GM12875 (cell line): ENCODE results near the gene CECR2.
"Not testable (repeated sequence)": the region's sequence is repeated elsewhere in the genome, so short reads cannot be mapped to it uniquely, and the experiment has no call there.

Experiments
- H3K4me3 ChIP-seq: one replicate; pipeline ENCODE4 v1.5.1; 2011; ENCODE audit warnings: low read depth, low read length, control low read depth
- TF ChIP-seq, protein P1 (sequence below): IDR thresholded peaks from 2 replicates; pipeline ENCODE4 v1.5.1; 2011; ENCODE audit warnings: low read depth, mild to moderate bottlenecking, control low read depth, inconsistent platforms, low read length, moderate library complexity, borderline replicate concordance; ENCODE audit not compliant: insufficient read depth

Gene CECR2

DNA sequence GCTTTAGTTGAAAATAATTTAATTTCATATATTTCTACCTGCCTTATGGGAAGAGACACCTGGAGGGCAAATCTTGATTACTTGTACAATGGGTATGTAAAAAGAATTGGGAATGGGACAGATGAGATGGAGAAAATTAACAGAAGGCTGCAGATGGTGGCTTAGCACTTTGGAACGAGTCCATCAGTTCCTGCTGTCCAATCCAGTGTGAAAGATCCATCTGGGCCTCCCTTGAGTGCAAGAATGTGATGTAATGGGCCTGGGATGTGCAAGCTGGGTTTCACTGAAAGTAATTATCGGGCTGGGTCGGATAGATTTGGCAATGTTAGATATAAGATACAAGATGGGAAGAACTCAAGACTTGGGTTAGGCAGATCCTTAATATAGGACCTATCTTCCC, 42.0 kb downstream of the CECR2 start:
- no peak overlapping the region for H3K4me3 ChIP-seq
- TF ChIP-seq, protein P1, sequence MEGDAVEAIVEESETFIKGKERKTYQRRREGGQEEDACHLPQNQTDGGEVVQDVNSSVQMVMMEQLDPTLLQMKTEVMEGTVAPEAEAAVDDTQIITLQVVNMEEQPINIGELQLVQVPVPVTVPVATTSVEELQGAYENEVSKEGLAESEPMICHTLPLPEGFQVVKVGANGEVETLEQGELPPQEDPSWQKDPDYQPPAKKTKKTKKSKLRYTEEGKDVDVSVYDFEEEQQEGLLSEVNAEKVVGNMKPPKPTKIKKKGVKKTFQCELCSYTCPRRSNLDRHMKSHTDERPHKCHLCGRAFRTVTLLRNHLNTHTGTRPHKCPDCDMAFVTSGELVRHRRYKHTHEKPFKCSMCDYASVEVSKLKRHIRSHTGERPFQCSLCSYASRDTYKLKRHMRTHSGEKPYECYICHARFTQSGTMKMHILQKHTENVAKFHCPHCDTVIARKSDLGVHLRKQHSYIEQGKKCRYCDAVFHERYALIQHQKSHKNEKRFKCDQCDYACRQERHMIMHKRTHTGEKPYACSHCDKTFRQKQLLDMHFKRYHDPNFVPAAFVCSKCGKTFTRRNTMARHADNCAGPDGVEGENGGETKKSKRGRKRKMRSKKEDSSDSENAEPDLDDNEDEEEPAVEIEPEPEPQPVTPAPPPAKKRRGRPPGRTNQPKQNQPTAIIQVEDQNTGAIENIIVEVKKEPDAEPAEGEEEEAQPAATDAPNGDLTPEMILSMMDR = no peak

DNA sequence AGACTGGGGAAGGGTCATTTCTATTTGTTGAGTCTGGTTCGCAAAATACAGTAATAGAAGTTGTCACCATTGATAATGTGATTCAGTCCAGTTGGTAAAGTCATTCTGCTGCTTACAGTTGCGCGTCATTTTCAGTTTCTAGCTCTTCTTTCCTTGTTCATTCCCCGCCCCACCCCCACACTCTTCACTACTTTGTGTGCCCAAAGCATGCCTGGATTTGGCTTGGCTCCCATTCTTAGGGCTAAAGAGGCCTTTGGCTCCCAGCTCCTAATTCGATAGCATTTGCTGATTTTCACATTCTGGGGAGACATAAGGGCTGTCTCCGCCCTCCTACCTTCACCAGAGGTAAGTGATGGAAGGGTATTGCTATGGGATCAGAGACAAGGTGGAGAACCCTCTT, 43.0 kb downstream of the CECR2 start:
- H3K4me3 ChIP-seq = no peak overlapping the region
- TF ChIP-seq, protein P1 = no peak

DNA sequence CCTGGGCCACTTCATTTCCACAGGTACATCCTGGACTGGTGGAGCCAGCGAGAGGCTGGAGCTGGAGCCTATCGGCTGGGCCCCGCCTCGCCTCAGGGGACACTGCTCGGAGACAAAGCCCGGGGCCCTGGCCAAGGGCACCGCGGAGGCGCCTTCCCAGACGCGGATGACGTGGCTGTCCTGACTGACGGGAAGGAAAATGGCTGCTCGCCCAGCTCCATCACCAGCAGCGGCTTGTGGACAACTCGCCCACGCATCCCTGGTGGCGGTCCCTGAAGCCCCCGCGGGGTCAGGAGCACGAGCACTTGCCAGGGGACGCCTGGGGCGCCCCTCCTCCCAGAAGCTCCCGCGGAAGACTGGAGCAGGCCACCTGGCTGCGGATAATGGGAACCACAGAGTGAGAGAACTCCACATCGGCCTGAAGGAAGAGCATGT, 49.6 kb downstream of the CECR2 start:
- TF ChIP-seq, protein P1 = no peak
- H3K4me3 ChIP-seq = no peak overlapping the region

DNA sequence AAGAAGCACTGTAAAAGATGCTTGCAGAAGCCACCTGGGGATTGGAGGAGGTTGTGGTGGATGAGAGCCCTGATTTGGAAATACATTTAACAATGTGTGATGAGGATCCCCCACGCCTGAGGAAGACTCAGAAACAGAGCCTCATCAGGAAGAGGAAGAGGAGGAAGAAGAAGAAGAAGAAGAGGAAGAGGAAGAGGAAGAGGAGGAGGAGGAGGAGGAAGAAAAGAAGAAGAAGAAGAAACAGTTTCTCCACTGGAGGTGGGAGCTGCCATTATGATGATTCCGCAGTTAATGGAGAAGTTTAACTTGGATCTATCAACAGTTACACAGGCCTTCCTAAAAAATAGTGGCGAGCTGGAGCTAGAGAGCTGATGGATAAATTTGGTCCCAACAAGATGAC, 50.1 kb downstream of the CECR2 start:
- no peak overlapping the region for H3K4me3 ChIP-seq
- TF ChIP-seq, protein P1 = no peak

DNA sequence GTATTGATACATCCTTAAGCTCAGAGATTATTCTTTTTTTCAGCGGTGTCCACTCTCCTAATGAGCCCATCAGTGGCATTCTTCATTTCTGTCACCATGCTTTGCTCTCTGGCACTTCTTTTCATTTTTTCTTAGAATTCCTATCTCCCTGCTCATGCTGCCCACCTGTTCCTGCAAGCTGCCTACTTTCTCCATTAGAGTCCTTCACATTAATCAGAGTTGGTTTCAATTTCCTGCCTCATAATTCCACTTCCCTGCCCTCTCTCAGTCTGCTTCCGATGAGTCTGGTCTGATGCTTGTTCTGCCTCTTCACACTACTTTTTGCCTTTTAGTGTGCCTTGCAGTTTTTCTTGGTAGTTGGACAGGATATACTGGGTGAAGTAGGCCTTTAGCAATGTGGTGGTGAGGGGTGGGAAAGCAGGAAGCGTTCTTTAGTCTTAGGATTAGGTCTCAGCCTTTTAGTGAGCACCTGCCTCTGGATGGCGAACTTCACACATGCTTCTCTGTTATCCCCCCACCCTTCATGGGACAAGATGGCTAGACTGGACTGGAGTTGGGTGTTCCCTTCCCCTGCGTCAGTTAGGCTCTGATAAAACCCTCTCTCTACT, 53.6 kb downstream of the CECR2 start:
- TF ChIP-seq, protein P1 = no peak
- no peak overlapping the region for H3K4me3 ChIP-seq

DNA sequence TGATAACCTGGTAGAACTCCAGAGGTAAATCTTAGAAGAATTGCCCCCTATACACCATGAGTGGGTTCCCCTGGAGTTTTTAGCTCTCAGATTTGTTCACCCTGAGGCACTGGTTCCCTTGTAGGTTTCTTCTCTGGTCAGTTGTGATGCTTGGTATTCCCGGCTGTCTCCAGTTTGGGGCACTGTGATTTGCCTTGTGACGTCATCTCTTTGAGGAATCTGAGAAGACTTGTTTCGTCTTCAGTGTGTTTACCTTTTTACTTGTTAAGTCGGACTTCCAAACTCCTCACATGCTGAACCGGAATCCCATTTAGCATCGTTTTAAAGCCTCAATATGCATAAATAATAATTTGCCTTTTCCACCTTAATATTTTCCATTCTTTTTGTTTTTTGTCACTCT, 54.4 kb downstream of the CECR2 start:
- H3K4me3 ChIP-seq = no peak overlapping the region
- TF ChIP-seq, protein P1 = no peak

DNA sequence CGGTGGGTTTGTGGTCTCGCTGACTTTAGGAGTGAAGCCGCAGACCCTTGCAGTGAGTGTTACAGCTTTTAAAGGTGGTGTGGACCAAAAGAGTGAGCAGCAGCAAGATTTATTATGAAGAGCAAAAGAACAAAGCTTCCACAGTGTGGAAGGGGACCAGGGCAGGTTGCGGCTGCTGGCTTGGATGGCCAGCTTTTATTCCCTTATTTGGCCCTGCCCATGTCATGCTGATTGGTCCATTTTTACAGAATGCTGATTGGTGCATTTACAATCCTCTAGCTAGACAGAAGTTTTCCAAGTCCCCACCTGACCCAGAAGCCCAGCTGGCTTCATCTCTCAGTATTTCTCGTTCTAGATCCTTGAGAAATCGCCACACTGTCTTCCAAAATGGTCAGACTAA, 58.3 kb downstream of the CECR2 start:
- not testable (repeated sequence) for H3K4me3 ChIP-seq

DNA sequence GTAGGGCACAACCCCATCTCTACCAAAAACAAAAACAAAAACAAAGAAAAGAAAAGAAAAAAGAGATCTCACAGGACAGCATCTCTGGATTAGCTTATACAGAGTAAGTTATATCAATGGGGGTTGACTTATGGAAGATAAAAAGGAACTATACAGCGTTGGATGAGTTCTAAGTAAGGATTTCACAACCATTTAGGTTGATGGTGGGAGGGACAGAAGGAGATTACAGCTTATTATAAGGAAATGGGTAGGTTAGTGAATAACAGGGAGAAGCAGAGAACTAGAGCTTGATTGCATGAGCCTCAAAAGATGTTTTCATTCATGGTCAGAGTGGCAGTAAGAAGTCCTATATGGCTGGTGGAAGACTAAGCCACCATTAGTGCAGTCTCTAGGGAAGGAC, 60.3 kb downstream of the CECR2 start:
- no peak overlapping the region for H3K4me3 ChIP-seq

More for the DNA sequence above, 60.3 kb downstream of the CECR2 start:
- TF ChIP-seq, protein P1 = no peak
